ENCODE data around the gene HNF1B. TPM values are rescaled to one million over a fixed set of nuclear protein-coding genes. Genes with fewer than 3 reads are reported as not detected.
A peak's percentile ranks its signal among the peaks of the same experiment; 100 is the strongest.

HNF1B gene
- total RNA-seq, 4 donors from 2014 or later = 16.5 to 39.9 (median 32.2) TPM

GRCh38 chr17:37647856-37648255 lies 97.0 kb downstream of the HNF1B start:
- DNase-seq = no peak
- Histone ChIP-seq H3K27me3 (no peaks in the 10 kb centered on the region), H3K36me3 (no peaks in the 10 kb centered on the region), H3K27ac (no peak overlapping the region), H3K4me1 (peaks cover 0 to 4% (median 2%) of the 10 kb centered on the region in 4 donors), H3K4me3 (no peak overlapping the region), H3K9me3 (no peaks in the 10 kb centered on the region)
- TF ChIP-seq POLR2A (IDR thresholded peaks at IDR 0.05) = no peak
- TF ChIP-seq CTCF (IDR thresholded peaks at IDR 0.05) = no peak

GRCh38 chr17:37643869-37644268 lies 101.0 kb downstream of the HNF1B start:
- Histone ChIP-seq H3K9me3 (no peaks in the 10 kb centered on the region), H3K27me3 (no peaks in the 10 kb centered on the region), H3K36me3 (peaks cover 0 to 19% (median 0%) of the 10 kb centered on the region in 3 donors), H3K4me1 (peaks cover 0 to 15% (median 4%) of the 10 kb centered on the region in 4 donors), H3K27ac (peak overlapping the region; percentile 32 to 88 (median 82)), H3K4me3 (peak overlapping the region in 3 of 4 donors; percentile 65 to 84 (median 75))
- no peak for TF ChIP-seq CTCF (IDR thresholded peaks at IDR 0.05)
- no peak for TF ChIP-seq POLR2A (IDR thresholded peaks at IDR 0.05)
- DNase-seq = no peak

- TF ChIP-seq CTCF (IDR thresholded peaks at IDR 0.05) (peak in 1 of 6 experiments; percentile 14), POLR2A (IDR thresholded peaks at IDR 0.05) (peak in 1 of 2 donors; percentile 69)
- Histone ChIP-seq H3K27me3 (no peaks in the 10 kb centered on the region), H3K9me3 (no peaks in the 10 kb centered on the region), H3K36me3 (peaks cover 0 to 20% (median 0%) of the 10 kb centered on the region in 3 donors), H3K27ac (peak within 1 kb of the TSS; percentile 80 to 88 (median 82)), H3K4me1 (peaks cover 0 to 15% (median 4%) of the 10 kb centered on the region in 4 donors), H3K4me3 (peak within 1 kb of the TSS; percentile 65 to 84 (median 75))
- peak; percentile 90 to 97 (median 94) for DNase-seq
Measured at GRCh38 chr17:37643118-37643766, 101.6 kb downstream of the HNF1B start, which contains the start of gene DDX52. Gene DDX52, minus strand, starts transcription at chr17:37643446. Its CDS starts 26 bp downstream, at chr17:37643420.

GRCh38 chr17:37642681-37643080 lies 102.2 kb downstream of the HNF1B start:
- no peak for DNase-seq
- H3K36me3 ChIP-seq = peaks cover 0 to 26% (median 0%) of the 10 kb centered on the region in 3 donors
- H3K27ac ChIP-seq = peak overlapping the region; percentile 80 to 88 (median 82)
- no peaks in the 10 kb centered on the region for H3K27me3 ChIP-seq
- peak overlapping the region; percentile 65 to 84 (median 75) for H3K4me3 ChIP-seq
- peaks cover 0 to 15% (median 4%) of the 10 kb centered on the region in 4 donors for H3K4me1 ChIP-seq
- no peaks in the 10 kb centered on the region for H3K9me3 ChIP-seq
- TF ChIP-seq POLR2A (IDR thresholded peaks at IDR 0.05) (no peak), CTCF (IDR thresholded peaks at IDR 0.05) (no peak)

- H3K4me3 ChIP-seq = no peak overlapping the region
- no peak for DNase-seq
- TF ChIP-seq CTCF (IDR thresholded peaks at IDR 0.05) = no peak
- no peak overlapping the region for H3K27ac ChIP-seq
- peaks cover 0 to 51% (median 0%) of the 10 kb centered on the region in 3 donors for H3K36me3 ChIP-seq
- no peaks in the 10 kb centered on the region for H3K9me3 ChIP-seq
- H3K4me1 ChIP-seq = peaks cover 0 to 15% (median 4%) of the 10 kb centered on the region in 4 donors
- no peaks in the 10 kb centered on the region for H3K27me3 ChIP-seq
Measured at GRCh38 chr17:37640015-37640414, 104.8 kb downstream of the HNF1B start.
